ENCODE measurements around the gene COPZ1. TPM values are rescaled to one million over a fixed set of nuclear protein-coding genes. Genes with fewer than 3 reads are reported as not detected.

COPZ1 gene
- total and polyA plus RNA-seq, 9 of the 15 experiments (the other 6 are each of a cell fraction or from before 2014, with no cell fraction given): 137 to 487 (median 233) TPM

- TF ChIP-seq MGA (IDR thresholded peaks at IDR 0.05) (peak; percentile 74), POLR2A (conservative IDR thresholded peaks at IDR 0.05) (peak; percentile 100), SLC30A9 (CRISPR knock-in tag; IDR thresholded peaks at IDR 0.05) (no peak), ZNF511 (CRISPR knock-in tag; IDR thresholded peaks at IDR 0.05) (peak; percentile 69; the same call in 1 of the 2 replicates), ZNF263 (CRISPR knock-in tag; IDR thresholded peaks at IDR 0.05; ENCODE audit: borderline replicate concordance) (no peak), FOXK1 (CRISPR knock-in tag; IDR thresholded peaks at IDR 0.05; ENCODE audit: borderline replicate concordance) (peak; percentile 69; the same call in 1 of the 2 replicates), TCF3 (CRISPR knock-in tag; IDR thresholded peaks at IDR 0.05) (no peak), HIVEP1 (CRISPR knock-in tag; IDR thresholded peaks at IDR 0.05) (no peak), SMARCE1 (IDR thresholded peaks at IDR 0.05) (peak; percentile 31), NR0B1 (IDR thresholded peaks at IDR 0.05; ENCODE audit: partially characterized antibody) (no peak), ZNF384 (IDR thresholded peaks at IDR 0.05; ENCODE audit: low read depth, low read length) (no peak), SP2 (IDR thresholded peaks at IDR 0.05; ENCODE audit: extremely low read depth, low read depth, low read length, poor library complexity, severe bottlenecking) (peak; percentile 88), HNRNPL (IDR thresholded peaks at IDR 0.05; ENCODE audit: low read depth, low read length) (peak; percentile 75)
Observed at GRCh38 chr12:54280468-54281260, 44.3 kb upstream of the COPZ1 start, which contains the start of gene HNRNPA1 (continued).
